ENCODE results near the gene SLC35A2.

The SLC35A2 gene

DNA sequence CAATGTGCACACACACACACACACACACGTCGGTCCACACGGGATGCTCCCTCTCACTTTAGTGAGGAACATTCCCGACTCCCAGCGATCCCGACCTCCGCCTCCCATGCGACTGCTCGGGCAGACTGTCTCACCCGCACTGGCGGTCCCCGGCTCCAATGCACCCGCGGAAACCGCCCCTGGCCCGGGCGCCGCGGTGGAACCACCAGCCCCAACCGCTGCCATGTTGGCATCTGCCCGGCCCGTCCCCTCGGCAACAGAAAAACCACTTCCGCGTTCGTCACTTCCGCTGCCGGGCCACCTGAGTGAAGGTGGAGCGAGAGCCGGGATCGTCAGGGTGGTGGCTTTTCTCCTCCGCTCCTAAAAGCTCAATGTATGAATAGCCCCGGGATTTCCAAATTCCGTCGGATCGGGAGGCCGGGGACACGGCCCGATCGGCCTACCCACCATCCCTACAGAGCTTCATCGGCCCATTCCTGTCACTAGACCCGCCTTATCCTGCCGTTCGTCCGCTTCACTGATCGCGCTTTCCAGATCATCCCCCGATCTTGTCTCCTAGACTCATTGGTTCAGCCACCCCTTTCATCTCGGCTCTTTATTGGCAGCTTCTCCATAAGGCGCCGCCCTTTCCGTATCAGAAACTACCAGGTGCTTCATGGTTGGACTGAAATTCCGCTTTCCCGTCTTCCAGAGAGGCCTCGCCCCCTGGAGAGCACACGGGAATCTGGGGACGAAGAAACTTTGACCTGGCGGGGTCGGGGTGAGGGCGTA lies at the start of gene SLC35A2:
Gene SLC35A2, minus strand, starts transcription at position 235 of the 771 bp plus-strand sequence. Its CDS starts 10 bp downstream, at position 225.
- no peaks in the 10 kb centered on the region for H3K27me3 ChIP-seq (ENCODE audit: insufficient read depth, low read length, poor library complexity)
- peak within 1 kb of the TSS; percentile 61 for H3K9ac ChIP-seq (ENCODE audit: low read depth, low read length)
- H3K79me2 ChIP-seq (ENCODE audit: insufficient read depth, low read length), result peaks cover 19% of the 10 kb centered on the region
- no peaks in the 10 kb centered on the region for H4K20me1 ChIP-seq (ENCODE audit: insufficient read depth, low read length)
- H3K9me3 ChIP-seq (ENCODE audit: insufficient read depth, low read length, severe bottlenecking), result no peaks in the 10 kb centered on the region
- peaks cover 26% of the 10 kb centered on the region for H3K4me1 ChIP-seq (ENCODE audit: insufficient read depth, low read length)
- peaks cover 25% of the 10 kb centered on the region for H3K36me3 ChIP-seq (ENCODE audit: insufficient read depth, low read length)
- peak within 1 kb of the TSS; percentile 88 for H3K27ac ChIP-seq (ENCODE audit: low read length)
- TF ChIP-seq, protein P1, sequence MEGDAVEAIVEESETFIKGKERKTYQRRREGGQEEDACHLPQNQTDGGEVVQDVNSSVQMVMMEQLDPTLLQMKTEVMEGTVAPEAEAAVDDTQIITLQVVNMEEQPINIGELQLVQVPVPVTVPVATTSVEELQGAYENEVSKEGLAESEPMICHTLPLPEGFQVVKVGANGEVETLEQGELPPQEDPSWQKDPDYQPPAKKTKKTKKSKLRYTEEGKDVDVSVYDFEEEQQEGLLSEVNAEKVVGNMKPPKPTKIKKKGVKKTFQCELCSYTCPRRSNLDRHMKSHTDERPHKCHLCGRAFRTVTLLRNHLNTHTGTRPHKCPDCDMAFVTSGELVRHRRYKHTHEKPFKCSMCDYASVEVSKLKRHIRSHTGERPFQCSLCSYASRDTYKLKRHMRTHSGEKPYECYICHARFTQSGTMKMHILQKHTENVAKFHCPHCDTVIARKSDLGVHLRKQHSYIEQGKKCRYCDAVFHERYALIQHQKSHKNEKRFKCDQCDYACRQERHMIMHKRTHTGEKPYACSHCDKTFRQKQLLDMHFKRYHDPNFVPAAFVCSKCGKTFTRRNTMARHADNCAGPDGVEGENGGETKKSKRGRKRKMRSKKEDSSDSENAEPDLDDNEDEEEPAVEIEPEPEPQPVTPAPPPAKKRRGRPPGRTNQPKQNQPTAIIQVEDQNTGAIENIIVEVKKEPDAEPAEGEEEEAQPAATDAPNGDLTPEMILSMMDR (IDR thresholded peaks at IDR 0.05; ENCODE audit: borderline replicate concordance, extremely low read depth, low read length, poor library complexity, severe bottlenecking), result no peak
- TF ChIP-seq EZH2 (IDR thresholded peaks at IDR 0.05; ENCODE audit: borderline replicate concordance, low read depth, low read length, severe bottlenecking), result no peak
- peak within 1 kb of the TSS; percentile 72 to 95; a peak in 3 of 4 replicates for H3K4me3 ChIP-seq (ENCODE audit: low read depth in 1 of 2, low read length in 2 of 2)
- peak; percentile 91 for ATAC-seq (ENCODE audit: insufficient read depth, low read depth)
- peak within 1 kb of the TSS; percentile 79 for H2AFZ ChIP-seq (ENCODE audit: low read depth, low read length)
- DNase-seq, result peak; percentile 80
- peak within 1 kb of the TSS; percentile 95 for H3K4me2 ChIP-seq (ENCODE audit: insufficient read depth, low read length)

DNA sequence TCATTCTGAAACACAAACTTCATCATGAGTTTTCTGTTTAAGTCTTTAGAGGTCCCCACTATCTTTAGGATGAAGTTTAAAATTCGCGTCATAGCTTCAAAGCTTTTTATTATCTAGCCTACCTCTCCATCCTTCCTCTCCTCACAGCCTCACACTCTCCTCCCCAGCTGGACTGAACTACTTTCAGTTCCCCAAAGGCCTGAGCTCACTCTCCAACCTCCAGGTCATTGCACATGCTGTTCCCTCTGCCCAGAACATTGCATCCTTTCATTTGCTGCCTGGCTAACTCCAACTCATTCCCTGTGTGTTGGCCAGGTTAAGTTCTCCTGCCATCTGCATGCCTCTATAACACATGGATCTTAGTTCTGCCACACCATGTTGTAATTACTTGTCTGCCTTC lies 48.8 kb upstream of the SLC35A2 start:
- Histone ChIP-seq H3K9me3 (ENCODE audit: insufficient read depth, low read length, severe bottlenecking) (no peaks in the 10 kb centered on the region), H4K20me1 (ENCODE audit: insufficient read depth, low read length) (peaks cover 16% of the 10 kb centered on the region), H3K4me3 (ENCODE audit: low read depth in 1 of 2, low read length in 2 of 2) (no peak overlapping the region), H3K27me3 (ENCODE audit: insufficient read depth, low read length, poor library complexity) (no peaks in the 10 kb centered on the region), H3K79me2 (ENCODE audit: insufficient read depth, low read length) (peaks cover 19% of the 10 kb centered on the region), H3K36me3 (ENCODE audit: insufficient read depth, low read length) (peaks cover 11% of the 10 kb centered on the region), H3K9ac (ENCODE audit: low read depth, low read length) (no peak overlapping the region), H2AFZ (ENCODE audit: low read depth, low read length) (no peak overlapping the region), H3K27ac (ENCODE audit: low read length) (no peak overlapping the region), H3K4me1 (ENCODE audit: insufficient read depth, low read length) (peaks cover 25% of the 10 kb centered on the region), H3K4me2 (ENCODE audit: insufficient read depth, low read length) (no peak overlapping the region)
- ATAC-seq (ENCODE audit: insufficient read depth, low read depth) (no peak), DNase-seq (no peak)
- TF ChIP-seq EZH2 (IDR thresholded peaks at IDR 0.05; ENCODE audit: borderline replicate concordance, low read depth, low read length, severe bottlenecking), result no peak
- TF ChIP-seq, protein P1 (IDR thresholded peaks at IDR 0.05; ENCODE audit: borderline replicate concordance, extremely low read depth, low read length, poor library complexity, severe bottlenecking), result no peak

GRCh38 chrX:48958635-48959094 lies 47.2 kb upstream of the SLC35A2 start:
- Histone ChIP-seq H3K27ac (ENCODE audit: low read length) (peak overlapping the region; percentile 80), H3K79me2 (ENCODE audit: insufficient read depth, low read length) (peaks cover 36% of the 10 kb centered on the region), H3K4me2 (ENCODE audit: insufficient read depth, low read length) (peak overlapping the region; percentile 73), H4K20me1 (ENCODE audit: insufficient read depth, low read length) (peaks cover 25% of the 10 kb centered on the region), H3K4me3 (ENCODE audit: low read depth in 1 of 2, low read length in 2 of 2) (peak overlapping the region; percentile 37 to 80; a peak in 3 of 4 replicates), H3K9me3 (ENCODE audit: insufficient read depth, low read length, severe bottlenecking) (no peaks in the 10 kb centered on the region), H3K36me3 (ENCODE audit: insufficient read depth, low read length) (peaks cover 23% of the 10 kb centered on the region), H3K4me1 (ENCODE audit: insufficient read depth, low read length) (peaks cover 41% of the 10 kb centered on the region), H2AFZ (ENCODE audit: low read depth, low read length) (peak overlapping the region; percentile 72; the same call in 1 of the 2 replicates), H3K9ac (ENCODE audit: low read depth, low read length) (peak overlapping the region; percentile 80), H3K27me3 (ENCODE audit: insufficient read depth, low read length, poor library complexity) (no peaks in the 10 kb centered on the region)
- DNase-seq (no peak), ATAC-seq (ENCODE audit: insufficient read depth, low read depth) (no peak)
- TF ChIP-seq, protein P1 (IDR thresholded peaks at IDR 0.05; ENCODE audit: borderline replicate concordance, extremely low read depth, low read length, poor library complexity, severe bottlenecking), result no peak
- no peak for TF ChIP-seq EZH2 (IDR thresholded peaks at IDR 0.05; ENCODE audit: borderline replicate concordance, low read depth, low read length, severe bottlenecking)
